HG03097 (cell line): Measurements from ENCODE around the gene CLIC1.

ENCODE experiments used
- ATAC-seq: cut with Tn5 transposase; IDR thresholded peaks from one replicate; pipeline ENCODE4 v1.9.1; 2021; ENCODE audit not compliant: unreplicated experiment, low FRiP score

CLIC1 gene

DNA sequence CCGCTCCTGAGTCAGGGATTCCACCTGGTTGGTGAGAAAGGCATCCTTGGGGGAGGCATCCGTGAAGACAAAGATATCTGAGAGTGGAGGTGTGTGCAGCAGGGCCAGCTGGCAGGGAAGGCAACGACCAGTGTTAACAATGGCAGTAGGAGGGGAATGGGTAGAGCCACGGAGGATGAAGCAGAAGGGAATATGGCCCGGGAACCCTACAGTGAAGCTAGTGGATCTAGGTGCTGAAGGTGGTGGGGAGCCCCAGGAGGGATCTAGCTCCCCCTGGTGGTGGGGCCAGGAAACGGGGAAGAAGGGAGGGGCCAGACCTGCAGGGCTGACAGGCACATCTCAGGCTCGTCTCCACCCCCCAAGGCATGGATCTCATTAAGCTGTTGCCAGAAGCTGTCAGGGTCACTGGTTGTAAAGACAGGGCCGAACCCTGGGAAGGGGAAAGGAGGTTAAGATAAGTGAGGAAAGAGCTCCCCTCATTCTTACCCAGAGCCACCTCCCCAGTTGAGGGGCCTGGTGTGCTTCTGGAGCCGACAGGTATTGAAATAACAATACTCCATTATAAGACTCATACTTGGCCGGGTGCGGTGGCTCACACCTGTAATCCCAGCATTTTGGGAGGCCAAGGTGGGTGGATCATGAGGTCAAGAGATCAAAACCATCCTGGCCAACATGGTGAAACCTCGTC, 33.5 kb upstream of the CLIC1 start:
- no peak for ATAC-seq

DNA sequence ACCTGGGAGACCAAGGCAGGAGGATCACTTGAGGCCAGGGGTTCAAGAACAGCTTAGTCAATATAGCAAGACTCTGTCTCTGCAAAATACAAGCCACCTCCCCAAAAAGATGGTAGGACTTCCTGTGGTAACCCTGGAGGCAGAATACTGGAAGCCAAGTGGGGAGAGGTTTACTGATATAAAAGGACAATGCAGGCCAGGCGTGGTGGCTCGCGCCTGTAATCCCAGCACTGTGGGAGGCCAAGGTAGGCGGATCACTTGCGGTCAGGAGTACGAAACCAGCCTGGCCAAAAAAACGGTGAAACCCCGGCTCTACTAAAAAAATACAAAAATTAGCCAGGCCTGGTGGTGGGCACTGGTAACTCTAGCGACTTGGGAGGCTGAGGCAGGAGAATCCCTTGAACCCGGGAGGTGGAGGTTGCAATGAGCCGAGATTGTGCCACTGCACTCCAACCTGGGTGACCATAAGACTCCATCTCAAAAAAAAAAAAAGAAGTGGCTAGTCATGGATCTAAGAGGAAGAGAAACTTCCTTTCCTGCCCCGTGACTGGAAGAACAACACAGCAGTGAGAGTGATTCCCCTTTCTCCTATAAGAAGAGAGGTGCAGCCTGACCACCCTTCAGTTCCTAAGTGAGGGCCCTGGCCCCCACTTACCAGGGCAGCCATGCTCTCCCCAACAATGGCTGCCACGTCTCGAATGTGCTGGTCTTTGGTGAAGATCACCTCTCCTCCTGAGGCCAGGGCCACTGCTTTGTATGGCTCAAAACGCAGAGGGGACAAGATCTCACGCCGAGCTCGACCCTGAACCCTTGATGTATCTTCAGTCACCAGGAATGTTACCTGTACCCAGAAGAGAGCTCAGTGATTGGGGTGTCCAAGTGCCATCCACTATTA, 32.3 kb upstream of the CLIC1 start:
- ATAC-seq: no peak

DNA sequence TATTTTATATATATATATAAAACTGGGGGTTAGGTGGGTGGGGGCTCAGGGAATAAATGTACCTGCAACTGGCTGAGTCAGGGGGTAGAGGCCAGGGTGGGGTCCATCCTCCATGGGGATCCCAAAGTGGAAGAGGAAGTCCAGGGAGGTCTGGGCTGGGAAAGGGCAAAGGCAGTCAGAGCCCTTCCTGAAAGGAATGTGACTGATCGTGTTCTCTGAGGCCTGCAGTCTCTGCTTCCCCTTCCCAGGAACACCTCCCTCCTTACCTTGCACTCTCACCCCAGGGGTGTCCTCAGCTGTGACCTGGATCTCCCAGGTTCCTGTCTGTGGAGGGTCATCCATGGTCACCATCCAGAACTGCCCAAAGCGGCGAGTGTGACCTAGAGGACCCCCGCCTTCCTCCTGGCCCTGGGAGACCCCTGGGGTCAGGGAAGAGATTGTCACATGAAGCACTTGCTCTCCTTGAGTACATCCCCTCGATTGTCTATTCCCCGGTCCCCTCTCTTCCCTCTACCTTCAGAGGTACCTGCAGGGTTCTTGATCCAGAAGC, 30.8 kb upstream of the CLIC1 start:
- no peak for ATAC-seq

DNA sequence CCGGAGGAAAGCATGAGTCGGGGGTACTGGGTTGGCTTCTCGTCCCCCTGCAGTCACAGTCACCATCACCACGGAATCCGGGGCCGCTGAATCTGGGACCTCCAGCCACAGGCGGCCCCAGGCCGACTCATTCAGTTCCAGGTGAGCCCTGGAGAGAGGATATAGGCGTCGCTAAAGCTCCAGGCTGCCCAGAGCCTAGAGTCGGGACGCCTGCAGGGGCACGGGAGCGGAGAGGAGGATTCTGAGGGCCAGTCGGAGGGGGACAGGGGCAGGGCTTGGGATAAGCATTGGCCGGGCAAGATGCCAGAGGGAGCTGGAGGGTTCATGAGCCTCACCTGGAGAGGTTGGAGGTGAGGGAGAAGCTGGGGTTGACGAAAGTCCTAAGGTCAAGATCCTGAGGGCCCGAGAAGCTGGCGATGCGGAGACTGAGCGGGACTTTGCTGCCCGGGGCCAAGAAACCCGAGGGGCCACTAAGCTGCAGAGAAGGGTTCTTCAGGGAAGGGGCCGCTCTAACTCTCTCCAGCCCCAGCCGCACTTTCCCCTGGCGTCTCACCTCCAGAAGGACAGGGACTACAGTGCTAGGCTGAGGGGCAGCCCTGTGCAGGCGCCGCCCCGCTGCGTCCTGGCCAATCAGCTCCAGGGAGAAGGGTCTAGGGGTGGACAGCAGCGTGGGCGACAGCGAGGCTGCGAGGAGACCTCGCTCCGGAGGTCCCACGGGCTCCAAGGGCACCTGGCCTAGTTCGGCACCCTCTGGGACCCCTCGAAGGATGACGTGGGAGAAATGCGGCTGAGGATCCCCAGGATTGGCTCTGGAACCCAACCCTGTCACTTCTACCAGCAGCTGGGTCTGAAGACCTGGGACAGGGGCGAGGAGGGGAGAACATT, 29.8 kb upstream of the CLIC1 start:
- ATAC-seq: no peak

DNA sequence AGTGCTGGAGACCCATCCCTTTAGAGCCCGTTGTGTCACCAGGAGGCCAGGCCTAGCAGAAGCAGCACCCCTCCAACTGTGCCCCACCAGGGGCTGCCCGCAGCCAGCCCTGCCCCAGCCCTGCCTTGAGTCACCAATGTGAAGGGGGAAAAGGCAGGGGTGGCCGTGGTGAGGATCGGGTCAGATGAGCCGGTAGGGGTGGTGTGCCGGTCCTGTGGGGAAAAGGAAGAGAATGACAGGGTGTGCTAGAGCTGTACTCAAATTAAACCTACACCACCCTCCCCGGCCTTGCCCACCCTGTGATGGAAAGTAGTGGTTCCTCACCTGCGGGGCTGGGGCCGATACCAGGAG, 29.2 kb upstream of the CLIC1 start:
- no peak for ATAC-seq

DNA sequence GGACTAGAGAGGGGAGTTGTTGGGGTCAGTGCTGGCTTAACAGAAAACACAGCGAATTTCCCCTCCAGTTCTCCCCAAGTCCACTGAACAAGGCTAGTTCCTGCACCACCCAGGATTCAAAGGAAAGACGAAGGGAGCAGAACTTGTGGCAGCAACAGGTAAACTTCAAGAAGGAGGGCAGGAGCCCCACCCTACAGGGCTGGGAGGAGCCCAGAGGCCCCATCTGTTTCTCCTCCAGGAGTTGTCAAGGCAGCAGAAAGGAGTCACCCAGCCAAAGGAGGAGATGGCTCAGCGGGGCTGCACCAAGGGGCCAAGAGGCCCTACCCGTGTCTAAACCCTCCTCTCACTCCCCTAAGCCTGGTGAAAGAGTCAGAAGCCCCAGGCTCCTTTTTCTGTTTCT, 27.9 kb upstream of the CLIC1 start:
- no peak for ATAC-seq

DNA sequence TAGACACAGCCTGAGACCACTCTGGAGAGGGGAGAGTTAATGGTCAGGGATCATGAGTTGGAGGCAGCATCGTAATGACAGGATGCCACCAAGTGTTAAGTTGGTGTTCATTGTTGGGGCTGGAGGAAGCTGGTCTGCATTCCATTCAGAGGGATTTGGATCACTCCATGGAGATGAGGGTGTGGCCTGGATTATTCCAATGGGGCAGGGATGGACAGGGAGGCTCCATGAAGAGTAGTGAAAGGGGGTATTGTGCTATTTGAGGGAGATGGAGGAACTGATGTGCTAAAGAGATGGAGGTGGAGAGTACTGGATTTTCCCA, 27.2 kb upstream of the CLIC1 start:
- ATAC-seq: no peak

DNA sequence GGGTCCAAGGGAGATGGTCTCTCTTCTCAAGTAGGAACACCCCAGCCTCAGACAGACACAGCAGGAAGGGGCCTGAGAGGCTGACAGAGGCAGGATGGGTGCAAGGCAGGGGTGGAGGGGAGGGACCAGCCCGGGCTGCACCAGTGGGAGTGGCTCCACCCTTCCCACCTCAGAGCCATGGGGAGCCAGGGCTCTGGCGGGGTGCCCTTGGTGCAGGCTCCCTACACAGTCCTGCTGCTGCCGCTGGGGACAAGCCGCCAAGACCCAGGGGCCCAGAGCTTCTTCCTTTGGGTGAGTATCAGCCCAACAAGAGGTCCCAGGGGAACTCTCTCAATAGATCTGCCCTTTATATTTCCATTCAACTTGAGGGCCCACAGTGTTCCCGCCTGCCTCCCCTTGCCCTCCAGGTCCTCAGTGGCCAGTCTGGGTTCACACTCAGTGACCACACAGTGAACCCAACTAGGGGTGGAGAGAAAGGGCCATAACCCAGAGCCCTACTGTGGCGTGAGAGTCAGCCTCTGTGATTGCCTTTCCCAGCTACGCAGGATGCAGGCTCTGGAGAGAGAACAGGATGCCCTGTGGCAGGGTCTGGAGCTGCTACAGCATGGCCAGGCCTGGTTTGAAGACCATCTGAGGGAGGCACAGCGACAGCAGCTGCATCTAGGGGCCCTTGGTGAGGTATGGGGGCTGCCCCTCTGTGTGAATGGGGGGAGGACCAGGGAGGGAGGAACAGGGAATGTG, 26.7 kb upstream of the CLIC1 start:
- ATAC-seq: no peak

DNA sequence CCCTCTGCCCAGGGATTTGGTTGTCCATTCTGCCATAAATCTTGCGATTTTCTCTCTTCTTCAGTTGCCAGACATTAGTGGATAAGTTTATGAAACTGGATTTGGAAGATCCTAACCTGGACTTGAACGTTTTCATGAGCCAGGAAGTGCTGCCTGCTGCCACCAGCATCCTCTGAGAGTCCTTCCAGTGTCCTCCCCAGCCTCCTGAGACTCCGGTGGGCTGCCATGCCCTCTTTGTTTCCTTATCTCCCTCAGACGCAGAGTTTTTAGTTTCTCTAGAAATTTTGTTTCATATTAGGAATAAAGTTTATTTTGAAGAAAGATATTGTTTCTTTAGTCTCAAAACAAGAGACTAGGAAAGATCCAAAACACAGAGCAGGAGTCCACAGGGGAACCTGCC, 26.0 kb upstream of the CLIC1 start, which contains the start of gene SAPCD1:
TSS of gene SAPCD1 (plus strand) at position 301 of the 400 bp plus-strand sequence. CDS start 399 bp downstream, outside the sequence.
- no peak for ATAC-seq

DNA sequence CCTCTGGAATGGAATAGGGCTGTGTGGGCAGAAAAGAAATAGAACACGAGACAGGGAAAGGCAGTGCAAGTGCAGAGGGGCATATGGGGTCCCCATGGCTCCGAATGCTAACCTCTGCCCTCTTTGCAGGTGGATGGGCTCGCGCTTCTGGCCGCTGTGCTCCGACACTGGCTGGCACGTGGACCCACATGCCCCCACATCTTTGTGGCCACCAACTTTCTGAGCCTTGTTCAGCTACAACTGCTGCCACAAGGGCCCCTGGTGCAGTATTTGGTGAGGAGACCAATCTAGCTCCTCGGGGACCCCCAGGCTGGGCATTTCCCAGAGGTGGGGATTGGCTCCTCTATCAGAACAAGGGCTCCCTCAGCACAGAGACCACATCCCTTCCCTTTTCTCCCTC, 25.0 kb upstream of the CLIC1 start:
- ATAC-seq: no peak

DNA sequence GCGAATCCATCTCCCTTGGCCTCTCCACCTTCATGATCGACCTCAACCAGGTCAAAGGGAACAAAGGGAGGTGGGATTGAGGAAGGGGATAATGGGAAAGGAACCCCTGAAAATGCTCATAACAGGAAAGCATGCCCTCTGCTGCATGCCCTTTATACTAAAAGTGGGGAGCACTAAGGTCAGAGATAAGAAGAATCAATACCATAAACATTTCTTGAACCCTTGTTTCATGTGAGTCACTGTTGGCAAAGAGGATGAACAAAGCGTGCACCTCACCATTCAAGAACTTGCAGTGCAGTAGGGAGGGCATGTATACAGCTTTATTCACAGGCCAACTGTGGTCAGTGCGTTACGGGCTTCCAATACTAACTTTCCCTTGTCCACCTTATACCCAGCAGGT, 24.5 kb upstream of the CLIC1 start:
- ATAC-seq: no peak

DNA sequence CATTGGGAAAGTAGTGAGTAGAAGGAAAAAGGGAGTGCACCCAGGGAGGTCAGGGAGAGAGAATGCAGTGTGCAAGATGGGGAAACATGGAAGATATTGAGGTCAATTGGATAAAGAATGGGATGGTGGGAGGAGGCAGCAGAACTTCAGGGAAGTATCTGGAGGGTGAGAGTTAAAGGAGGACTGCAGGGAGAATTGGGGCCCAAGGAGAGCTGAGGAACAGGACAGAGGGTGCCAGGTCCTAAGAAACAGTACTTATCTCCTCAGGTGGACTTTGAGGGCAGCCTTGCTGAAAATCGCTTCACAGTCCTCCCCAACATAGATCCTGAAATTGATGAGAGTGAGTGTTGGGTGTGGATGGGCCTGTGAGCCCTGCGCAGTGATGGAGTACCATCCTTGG, 22.0 kb upstream of the CLIC1 start:
- no peak for ATAC-seq

DNA sequence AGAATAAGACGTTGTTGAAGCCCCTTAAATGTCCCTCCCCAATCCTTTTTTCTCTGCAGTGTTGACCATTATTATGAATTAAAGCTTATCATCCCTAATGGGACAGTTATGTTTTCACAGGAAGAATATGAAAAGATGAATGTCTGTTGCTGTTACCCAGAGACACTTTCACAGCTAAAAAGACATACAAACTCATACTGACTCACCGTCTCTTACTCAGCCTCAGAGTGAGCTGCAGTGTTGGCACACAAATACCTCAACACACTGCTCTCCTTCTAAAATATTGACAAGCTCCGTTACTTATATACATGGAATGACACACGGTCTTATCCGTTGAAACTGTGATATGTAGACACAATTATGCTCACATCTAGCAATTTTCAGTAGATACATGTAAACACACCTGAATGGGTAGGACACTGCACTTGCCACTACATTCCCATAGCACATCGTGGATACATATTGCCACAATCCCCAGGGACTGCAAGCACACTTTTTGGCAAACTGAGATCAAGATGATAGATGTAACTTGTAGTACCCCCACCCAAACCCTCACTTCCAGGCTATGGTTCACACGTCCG, 16.5 kb upstream of the CLIC1 start:
- ATAC-seq: no peak

DNA sequence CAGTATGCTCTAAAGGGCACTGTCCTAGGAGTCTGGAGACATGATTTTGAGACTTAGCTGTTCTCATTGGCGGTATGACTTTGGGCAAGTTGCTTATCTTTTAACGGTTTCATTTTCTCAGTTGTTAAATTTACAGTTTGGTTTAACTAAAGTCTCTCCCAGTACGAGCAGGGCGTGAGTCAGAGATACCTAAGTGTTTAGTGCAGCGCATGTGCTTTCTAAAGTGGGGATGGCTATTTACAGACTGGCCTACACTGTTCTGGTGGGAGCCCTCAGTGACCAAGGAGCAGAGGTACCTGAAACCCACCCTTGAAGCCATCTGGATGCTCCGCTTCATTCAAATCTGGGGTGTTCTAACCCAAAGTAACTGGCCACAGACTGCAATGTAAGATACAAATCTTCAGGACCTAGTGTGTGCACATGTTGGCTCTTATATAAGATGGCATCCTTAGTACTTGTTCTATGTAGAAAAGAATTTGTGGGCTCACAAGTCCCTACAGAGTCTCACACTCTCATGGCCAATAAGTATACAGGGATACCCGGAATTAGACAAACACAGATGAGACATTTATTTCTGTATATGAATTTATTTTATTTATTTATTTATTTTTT, 14.2 kb upstream of the CLIC1 start:
- no peak for ATAC-seq

DNA sequence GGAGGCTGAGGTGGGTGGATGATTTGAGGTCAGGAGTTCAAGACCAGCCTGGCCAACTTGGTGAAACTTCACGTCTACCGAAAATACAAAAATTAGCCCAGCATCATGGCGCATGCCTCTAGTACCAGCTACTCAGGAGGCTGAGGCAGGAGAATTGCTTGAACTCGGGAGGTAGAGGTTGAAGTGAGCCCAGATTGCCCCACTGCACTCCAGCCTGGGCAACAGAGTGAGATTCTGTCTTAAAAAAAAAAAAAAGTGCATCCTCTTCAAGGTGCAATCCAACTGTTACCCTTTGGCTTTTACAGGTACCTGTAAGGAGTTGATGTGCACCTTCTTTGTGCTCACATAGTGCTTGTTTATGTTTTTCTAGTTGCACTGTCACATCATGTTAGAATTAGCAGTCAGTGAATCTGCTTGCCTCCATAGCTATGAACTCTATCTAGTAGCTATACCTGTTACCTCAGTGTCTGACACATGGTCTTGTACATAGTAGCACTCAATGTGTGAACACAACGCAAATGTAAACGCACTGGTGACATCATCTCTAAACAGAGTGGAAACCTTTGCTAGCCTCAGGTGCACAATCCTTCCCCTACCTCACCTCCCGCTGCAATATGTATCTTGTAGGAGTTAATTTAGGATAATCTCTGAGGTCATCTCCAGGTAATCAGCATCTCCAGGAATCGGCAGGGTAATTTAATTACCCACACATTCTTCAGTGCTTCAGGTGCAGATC, 13.1 kb upstream of the CLIC1 start:
- ATAC-seq: no peak

DNA sequence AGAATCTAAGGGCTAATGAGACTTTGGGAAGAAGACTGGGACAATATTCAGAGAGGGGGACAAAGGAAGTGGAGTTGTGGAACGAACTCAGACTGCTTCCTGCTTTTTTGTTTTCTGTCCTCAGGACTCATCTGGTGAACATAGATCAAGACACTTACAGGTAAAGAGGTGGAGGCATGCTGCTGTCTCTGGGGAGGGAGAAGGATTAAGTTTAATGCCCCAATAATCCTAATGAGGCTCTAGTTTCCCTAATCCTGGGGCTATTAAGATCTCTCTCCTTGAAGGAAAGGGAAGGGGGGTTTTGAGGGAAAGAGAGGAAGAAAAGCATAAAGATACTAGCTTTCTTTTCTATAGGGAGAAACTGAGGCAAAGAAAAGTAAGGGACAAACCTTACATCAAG, 8.1 kb upstream of the CLIC1 start:
- no peak for ATAC-seq

DNA sequence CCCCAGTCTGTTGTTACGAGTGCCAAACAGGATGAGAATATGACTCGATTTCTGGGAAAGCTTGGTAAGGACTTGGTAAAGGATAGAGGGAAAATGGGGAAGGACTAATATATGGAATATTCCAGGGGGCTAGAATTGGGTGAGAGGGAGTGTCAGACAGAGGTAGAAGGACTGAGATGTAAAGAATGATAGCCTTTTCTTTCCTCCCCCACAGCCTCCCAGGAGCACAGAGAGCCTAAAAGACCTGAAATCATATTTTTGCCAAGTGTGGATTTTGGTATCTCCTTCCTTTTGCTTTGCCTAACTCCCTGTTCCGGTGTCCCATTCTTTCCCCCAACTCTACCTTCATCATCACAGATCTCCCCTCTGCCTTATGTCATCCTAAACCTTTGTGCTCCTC, 6.6 kb upstream of the CLIC1 start:
- no peak for ATAC-seq

DNA sequence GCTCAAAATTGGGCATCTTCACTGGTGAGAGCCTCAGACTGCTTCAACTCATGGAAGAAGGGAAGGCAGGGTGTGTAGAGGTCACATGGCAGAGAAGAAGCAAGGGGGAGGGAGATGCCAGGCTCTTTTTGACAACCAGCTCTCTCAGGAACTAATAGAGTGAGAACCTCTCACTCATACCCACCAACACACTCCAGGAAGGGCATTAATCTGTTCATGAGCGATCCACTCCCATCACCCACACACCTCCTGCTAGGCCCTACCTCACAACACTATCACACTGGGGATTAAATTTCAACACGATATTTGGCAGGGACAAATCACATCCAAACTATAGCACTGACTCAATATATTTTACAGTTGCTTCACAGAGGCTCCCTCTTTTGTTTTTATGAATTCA, 5.5 kb upstream of the CLIC1 start:
- no peak for ATAC-seq
